GM12878 (cell line): Measurements from ENCODE around the gene MRPS35. TPM values are rescaled to one million over a fixed set of nuclear protein-coding genes. Genes with fewer than 3 reads are reported as not detected.

Experiments
- ATAC-seq: fragments of 200-7000 bp; cut with Tn5 transposase; 3 replicates; pipeline ENCODE4 v1.9.1; 2020; ENCODE audit warnings: mild to moderate bottlenecking, moderate library complexity
- BruUV-seq: library from RNA; stranded (reverse); fragments of 400-500 nt; replicated peaks from 2 replicates; lab custom pipeline; 2021; lab: Mats Ljungman, UMichigan
- CTCF ChIA-PET: fragments of 300-600 bp; sonication (Branson Sonifier 250); formaldehyde crosslinking; extraction: SDS; loops from one replicate; lab custom pipeline; 2021; ENCODE audit warnings: inconsistent platforms; lab: Yijun Ruan, JAX
- POLR2A ChIA-PET: fragments of 350-600 bp; formaldehyde crosslinking; extraction: SDS; loops from one replicate; lab custom pipeline; 2021; ENCODE audit warnings: inconsistent platforms; lab: Charles Lee
- RAD21 ChIA-PET: fragments of 300-600 bp; sonication (Branson Sonifier 250); formaldehyde crosslinking; loops from one replicate; lab custom pipeline; 2023; ENCODE audit warnings: antibody characterized with exemption; ENCODE audit not compliant: unreplicated experiment; lab: Charles Lee
- SMC1A ChIA-PET: fragments of 300-600 bp; sonication (Branson Sonifier 250); formaldehyde crosslinking; loops from one replicate; lab custom pipeline; 2023; ENCODE audit not compliant: unreplicated experiment, uncharacterized antibody; lab: Charles Lee
- DNase-seq: peaks from one replicate; pipeline ENCODE4 v3.0.0-alpha.2; 2011; ENCODE audit warnings: low read depth, low spot score
- FAIRE-seq: peaks from 3 replicates; lab custom pipeline; 2011; peaks lifted over from hg19 to GRCh38; lab: Jason Lieb, UNC
- H2AFZ ChIP-seq: 2 replicates; pipeline ENCODE4 v1.6.0; 2011; ENCODE audit warnings: low read depth, low read length, control low read depth; ENCODE audit not compliant: control insufficient read depth
- H3K27ac ChIP-seq: 2 replicates; pipeline ENCODE4 v1.5.1; 2011; ENCODE audit warnings: control low read depth; ENCODE audit not compliant: control insufficient read depth, insufficient read depth
- H3K27me3 ChIP-seq, 2 experiments: replicated peaks in 1 of 2; 2 replicates each; pipeline versions ENCODE4 v1.6.0 to v1.6.1; 2011; ENCODE audit warnings: low read length in 1 of 2; ENCODE audit not compliant: control insufficient read depth in 2 of 2, insufficient read depth in 2 of 2
- H3K36me3 ChIP-seq, 2 experiments: 2 replicates each; pipeline ENCODE4 v1.5.1; 2011; ENCODE audit warnings: low read length in 1 of 2; ENCODE audit not compliant: control insufficient read depth in 2 of 2, insufficient read depth in 2 of 2
- H3K4me1 ChIP-seq: 2 replicates; pipeline ENCODE4 v1.6.1; 2011; ENCODE audit warnings: mild to moderate bottlenecking, low read length, moderate library complexity, mixed read lengths; ENCODE audit not compliant: control insufficient read depth, insufficient read depth
- H3K4me2 ChIP-seq: 2 replicates; pipeline ENCODE4 v1.6.0; 2011; ENCODE audit warnings: control low read depth; ENCODE audit not compliant: control insufficient read depth, insufficient read depth
- H3K4me3 ChIP-seq: fragments of 200-600 bp; sonication (generic); 2 replicates; pipeline ENCODE4 v1.5.1; 2016
- H3K79me2 ChIP-seq: 2 replicates; pipeline ENCODE4 v1.6.0; 2011; ENCODE audit warnings: low read length; ENCODE audit not compliant: control insufficient read depth, insufficient read depth
- H3K9ac ChIP-seq: 2 replicates; pipeline ENCODE4 v1.8.0; 2011; ENCODE audit warnings: low read length, control low read depth, mixed read lengths; ENCODE audit not compliant: control insufficient read depth, insufficient read depth
- H3K9me3 ChIP-seq: replicated peaks from 3 replicates; pipeline ENCODE4 v1.5.1; 2011; ENCODE audit warnings: mild to moderate bottlenecking, low read length; ENCODE audit not compliant: control insufficient read depth, insufficient read depth
- H4K20me1 ChIP-seq: 2 replicates; pipeline ENCODE4 v1.6.0; 2011; ENCODE audit not compliant: control insufficient read depth, insufficient read depth
- CREM ChIP-seq: IDR thresholded peaks from 2 replicates; pipeline ENCODE4 v1.6.1; 2014; ENCODE audit warnings: antibody characterized with exemption, low read depth
- E2F8 ChIP-seq: fragments of 450-650 bp; IDR thresholded peaks from 2 replicates; pipeline ENCODE4 v1.6.1; 2018; ENCODE audit warnings: mild to moderate bottlenecking, low read depth, moderate library complexity; ENCODE audit not compliant: partially characterized antibody
- EED ChIP-seq: sonication (generic); IDR thresholded peaks from 2 replicates; pipeline ENCODE4 v1.6.1; 2016; ENCODE audit warnings: antibody characterized with exemption, low read depth
- ELK1 ChIP-seq: IDR thresholded peaks from 2 replicates; pipeline ENCODE4 v1.6.1; 2012; ENCODE audit warnings: low read depth, low read length, improper control_type of control experiment
- ETV6 ChIP-seq, 2 experiments: fragments of 450-650 bp in 1 of 2; IDR thresholded peaks in 1 of 2; conservative IDR thresholded peaks in 1 of 2; 2 replicates each; pipeline ENCODE4 v1.6.1; 2014; ENCODE audit warnings: antibody characterized with exemption in 1 of 2, borderline replicate concordance in 1 of 2, low read depth in 1 of 2, mild to moderate bottlenecking in 1 of 2, moderate library complexity in 1 of 2
- IRF3 ChIP-seq: fragments of 450-650 bp; IDR thresholded peaks from 2 replicates; pipeline ENCODE4 v1.6.1; 2014; ENCODE audit warnings: mild to moderate bottlenecking
- IRF5 ChIP-seq: fragments of 450-650 bp; IDR thresholded peaks from 2 replicates; pipeline ENCODE4 v1.6.1; 2017; ENCODE audit warnings: borderline replicate concordance
- MTA3 ChIP-seq: IDR thresholded peaks from 2 replicates; pipeline ENCODE4 v1.6.1; 2012; ENCODE audit warnings: low read length, inconsistent platforms, borderline replicate concordance
- NBN ChIP-seq: fragments of 450-650 bp; IDR thresholded peaks from 2 replicates; pipeline ENCODE4 v1.6.1; 2016
- NFYA ChIP-seq: IDR thresholded peaks from 2 replicates; pipeline ENCODE4 v1.6.1; 2011; ENCODE audit warnings: low read depth, mild to moderate bottlenecking, low read length, improper control_type of control experiment, borderline replicate concordance
- RAD51 ChIP-seq: fragments of 450-650 bp; IDR thresholded peaks from 2 replicates; pipeline ENCODE4 v1.6.1; 2016; ENCODE audit warnings: moderate library complexity, mild to moderate bottlenecking, inconsistent platforms
- SREBF2 ChIP-seq: IDR thresholded peaks from 2 replicates; pipeline ENCODE4 v1.6.1; 2012; ENCODE audit warnings: mild to moderate bottlenecking, low read length
- TARDBP ChIP-seq: IDR thresholded peaks from 2 replicates; pipeline ENCODE4 v1.6.1; 2016; ENCODE audit warnings: borderline replicate concordance
- YBX1 ChIP-seq: fragments of 450-650 bp; IDR thresholded peaks from 2 replicates; pipeline ENCODE4 v1.6.1; 2016; ENCODE audit warnings: antibody characterized with exemption
- WGBS: methylation state at CpG from one replicate; pipeline ENCODE4 v1.1.6; 2016; ENCODE audit warnings: low lambda C conversion rate; ENCODE audit not compliant: insufficient replicate concordance, insufficient coverage; ENCODE audit errors: missing lambda C conversion rate; 5-methylcytosine and 5-hydroxymethylcytosine counted together
- in situ Hi-C: fragments of 300-500 bp; cut with MboI; formaldehyde crosslinking; loops from 9 replicates; pipeline ENCODE4 v1.14.3; 2018; ENCODE audit warnings: mixed read lengths
- intact Hi-C: fragments of 100-400 bp; cut with micrococcal nuclease; formaldehyde crosslinking; loops from one replicate; pipeline ENCODE4 v1.14.2; 2022; ENCODE audit not compliant: unreplicated experiment
- polyA plus RNA-seq, 11 experiments: library from polyadenylated mRNA; depleted of rRNA in 4 of 11; unstranded in 6 of 11; stranded (reverse) in 5 of 11; fragments of >200 nt; fragmentation: Nextera tagmentation in 4 of 11; fragmentation: Illumina TruSeq in 1 of 11; extraction: Ambion mirVana in 4 of 11; extraction: Trizol in 1 of 11; gene quantifications; 1 replicate in 1 of 11; 2 replicates in 10 of 11; pipeline versions ENCODE4 v1.2.1 to v1.2.3, GENCODE V29; 2011 to 2016; ENCODE audit warnings: inconsistent platforms in 2 of 11, missing spikeins in 2 of 11, low read depth in 1 of 11
- total RNA-seq, 4 experiments: library from RNA; depleted of rRNA in 3 of 4; stranded (reverse); fragments of >200 nt in 3 of 4; fragmentation: Illumina TruSeq in 1 of 4; extraction: Trizol in 1 of 4; gene quantifications; 2 replicates each; pipeline versions ENCODE4 v1.2.1 to v1.2.3, GENCODE V29; 2013 to 2021
- TF ChIP-seq, protein P1 (sequence below): fragments of 450-650 bp; IDR thresholded peaks from 2 replicates; pipeline ENCODE4 v1.6.1; 2016; ENCODE audit warnings: mild to moderate bottlenecking, moderate library complexity, borderline replicate concordance

Gene MRPS35
- total and polyA plus RNA-seq, 10 of the 15 experiments (the other 5 are each of a cell fraction or from before 2014, with no cell fraction given): 45.7 to 111 (median 67.1) TPM

- POLR2A ChIA-PET: no interaction called here
- H4K20me1 ChIP-seq: no peaks in the 10 kb centered on the region
- TF ChIP-seq CREM (no peak), ELK1 (no peak), SREBF2 (no peak), MTA3 (no peak), YBX1 (no peak), IRF3 (no peak), NBN (no peak), E2F8 (no peak), NFYA (no peak), ETV6 (conservative IDR thresholded peaks at IDR 0.05 in 1 of 2, IDR thresholded peaks at IDR 0.05 in 1 of 2; ENCODE audit: borderline replicate concordance in 1 of 2, low read depth in 1 of 2) (no peak), EED (no peak), RAD51 (no peak), IRF5 (no peak), TARDBP (no peak)
- TF ChIP-seq, protein P1, sequence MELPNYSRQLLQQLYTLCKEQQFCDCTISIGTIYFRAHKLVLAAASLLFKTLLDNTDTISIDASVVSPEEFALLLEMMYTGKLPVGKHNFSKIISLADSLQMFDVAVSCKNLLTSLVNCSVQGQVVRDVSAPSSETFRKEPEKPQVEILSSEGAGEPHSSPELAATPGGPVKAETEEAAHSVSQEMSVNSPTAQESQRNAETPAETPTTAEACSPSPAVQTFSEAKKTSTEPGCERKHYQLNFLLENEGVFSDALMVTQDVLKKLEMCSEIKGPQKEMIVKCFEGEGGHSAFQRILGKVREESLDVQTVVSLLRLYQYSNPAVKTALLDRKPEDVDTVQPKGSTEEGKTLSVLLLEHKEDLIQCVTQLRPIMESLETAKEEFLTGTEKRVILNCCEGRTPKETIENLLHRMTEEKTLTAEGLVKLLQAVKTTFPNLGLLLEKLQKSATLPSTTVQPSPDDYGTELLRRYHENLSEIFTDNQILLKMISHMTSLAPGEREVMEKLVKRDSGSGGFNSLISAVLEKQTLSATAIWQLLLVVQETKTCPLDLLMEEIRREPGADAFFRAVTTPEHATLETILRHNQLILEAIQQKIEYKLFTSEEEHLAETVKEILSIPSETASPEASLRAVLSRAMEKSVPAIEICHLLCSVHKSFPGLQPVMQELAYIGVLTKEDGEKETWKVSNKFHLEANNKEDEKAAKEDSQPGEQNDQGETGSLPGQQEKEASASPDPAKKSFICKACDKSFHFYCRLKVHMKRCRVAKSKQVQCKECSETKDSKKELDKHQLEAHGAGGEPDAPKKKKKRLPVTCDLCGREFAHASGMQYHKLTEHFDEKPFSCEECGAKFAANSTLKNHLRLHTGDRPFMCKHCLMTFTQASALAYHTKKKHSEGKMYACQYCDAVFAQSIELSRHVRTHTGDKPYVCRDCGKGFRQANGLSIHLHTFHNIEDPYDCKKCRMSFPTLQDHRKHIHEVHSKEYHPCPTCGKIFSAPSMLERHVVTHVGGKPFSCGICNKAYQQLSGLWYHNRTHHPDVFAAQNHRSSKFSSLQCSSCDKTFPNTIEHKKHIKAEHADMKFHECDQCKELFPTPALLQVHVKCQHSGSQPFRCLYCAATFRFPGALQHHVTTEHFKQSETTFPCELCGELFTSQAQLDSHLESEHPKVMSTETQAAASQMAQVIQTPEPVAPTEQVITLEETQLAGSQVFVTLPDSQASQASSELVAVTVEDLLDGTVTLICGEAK: no peak
- RAD21 ChIA-PET: interaction anchor here (1.4 kb wide), 1 partner anchor 31 kb away, joined by 3 read pairs; no protein-coding TSS in a partner anchor
- no peaks in the 10 kb centered on the region for H3K27me3 ChIP-seq
- no peak overlapping the region for H3K4me3 ChIP-seq
- H3K4me1 ChIP-seq: peaks cover 4% of the 10 kb centered on the region
- H3K79me2 ChIP-seq: peaks cover 19% of the 10 kb centered on the region
- no peak overlapping the region for H2AFZ ChIP-seq
- SMC1A ChIA-PET: no interaction called here
- BruUV-seq: no TSS peak
- H3K27ac ChIP-seq: no peak overlapping the region
- ATAC-seq (no peak), DNase-seq (no peak), FAIRE-seq (no peak)
- H3K36me3 ChIP-seq: no peaks in the 10 kb centered on the region; a peak in 1 of 4 replicates
- intact Hi-C loops (no loop called here), in situ Hi-C loops (no loop called here)
- no peak overlapping the region for H3K9ac ChIP-seq
- no peaks in the 10 kb centered on the region for H3K9me3 ChIP-seq
- WGBS: 31% methylated on average over 1 of the region's 1 CpG
- CTCF ChIA-PET: no interaction called here
- no peak overlapping the region for H3K4me2 ChIP-seq
Measured at GRCh38 chr12:27778206-27778605, 67.6 kb downstream of the MRPS35 start.
